ENCODE results near the gene OSBP. TPM values are rescaled to one million over a fixed set of nuclear protein-coding genes. Genes with fewer than 3 reads are reported as not detected.

The OSBP gene
- total and polyA plus RNA-seq, 4 donors, result 12.0 to 41.9 (median 30.2) TPM

DNA sequence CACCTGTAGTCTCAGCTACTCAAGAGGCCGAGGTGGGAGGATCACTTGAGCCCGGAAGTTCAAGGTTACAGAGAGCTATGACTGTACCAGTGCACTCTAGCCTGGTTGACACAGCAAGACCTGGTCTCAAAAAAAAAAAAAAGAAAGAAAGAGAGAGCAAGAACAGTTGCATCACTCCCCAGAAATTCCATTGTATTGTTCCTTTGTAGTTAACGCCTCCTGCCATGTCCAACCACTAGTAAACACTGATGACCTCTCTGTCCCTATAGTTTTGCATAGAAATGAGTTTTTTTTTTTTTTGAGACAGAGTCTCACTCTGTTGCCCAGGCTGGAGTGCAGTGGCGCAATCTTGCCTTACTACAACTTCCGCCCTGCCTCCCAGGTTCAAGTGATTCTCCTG lies 42.5 kb upstream of the OSBP start:
- Histone ChIP-seq H3K27me3 (ENCODE audit: control insufficient read depth in 3 of 3, insufficient read depth in 3 of 3, low read length in 2 of 3) (no peaks in the 10 kb centered on the region), H3K27ac (ENCODE audit: low read depth in 1 of 2, low read length in 1 of 2) (no peak overlapping the region), H3K9me3 (ENCODE audit: control insufficient read depth in 4 of 4, insufficient read depth in 3 of 4, low read length in 3 of 4) (no peaks in the 10 kb centered on the region), H3K4me1 (ENCODE audit: control insufficient read depth in 5 of 5, insufficient read depth in 5 of 5, low read length in 5 of 5) (no peaks in the 10 kb centered on the region), H3K4me3 (no peak overlapping the region), H3K9ac (ENCODE audit: insufficient read depth in 1 of 2, low read length in 2 of 2) (no peak overlapping the region), H3K36me3 (ENCODE audit: control insufficient read depth in 4 of 4, insufficient read depth in 4 of 4, low read length in 4 of 4) (peaks cover 29 to 52% (median 37%) of the 10 kb centered on the region in 4 donors)
- WGBS, 2 donors, result 99% methylated on average over 5 of the region's 5 CpGs
- TF ChIP-seq, protein P1, sequence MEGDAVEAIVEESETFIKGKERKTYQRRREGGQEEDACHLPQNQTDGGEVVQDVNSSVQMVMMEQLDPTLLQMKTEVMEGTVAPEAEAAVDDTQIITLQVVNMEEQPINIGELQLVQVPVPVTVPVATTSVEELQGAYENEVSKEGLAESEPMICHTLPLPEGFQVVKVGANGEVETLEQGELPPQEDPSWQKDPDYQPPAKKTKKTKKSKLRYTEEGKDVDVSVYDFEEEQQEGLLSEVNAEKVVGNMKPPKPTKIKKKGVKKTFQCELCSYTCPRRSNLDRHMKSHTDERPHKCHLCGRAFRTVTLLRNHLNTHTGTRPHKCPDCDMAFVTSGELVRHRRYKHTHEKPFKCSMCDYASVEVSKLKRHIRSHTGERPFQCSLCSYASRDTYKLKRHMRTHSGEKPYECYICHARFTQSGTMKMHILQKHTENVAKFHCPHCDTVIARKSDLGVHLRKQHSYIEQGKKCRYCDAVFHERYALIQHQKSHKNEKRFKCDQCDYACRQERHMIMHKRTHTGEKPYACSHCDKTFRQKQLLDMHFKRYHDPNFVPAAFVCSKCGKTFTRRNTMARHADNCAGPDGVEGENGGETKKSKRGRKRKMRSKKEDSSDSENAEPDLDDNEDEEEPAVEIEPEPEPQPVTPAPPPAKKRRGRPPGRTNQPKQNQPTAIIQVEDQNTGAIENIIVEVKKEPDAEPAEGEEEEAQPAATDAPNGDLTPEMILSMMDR (IDR thresholded peaks at IDR 0.05; ENCODE audit: control extremely low read depth, extremely low read depth), result no peak
- no peak for DNase-seq
- no peak for ATAC-seq (ENCODE audit: insufficient read depth, low FRiP score)

DNA sequence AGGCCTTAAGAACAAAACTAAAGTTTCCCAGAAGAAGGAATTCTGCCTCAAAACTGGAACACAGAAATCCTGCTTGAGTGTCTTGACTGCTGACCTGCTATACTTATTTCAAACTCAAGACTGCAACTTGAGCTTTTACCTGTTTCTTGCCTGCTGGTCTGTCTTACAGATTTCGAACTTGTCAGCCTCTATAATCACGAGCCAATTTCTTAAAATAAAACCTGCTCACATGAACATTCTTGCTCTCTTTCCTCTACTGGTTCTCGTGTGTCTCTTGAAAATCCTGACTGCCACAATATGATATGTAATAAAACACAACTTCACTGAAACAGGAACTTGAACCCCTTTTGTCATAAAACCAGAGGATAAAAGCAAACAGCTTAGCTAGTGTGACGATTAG lies 39.3 kb upstream of the OSBP start:
- Histone ChIP-seq H3K9me3 (ENCODE audit: control insufficient read depth in 4 of 4, insufficient read depth in 3 of 4, low read length in 3 of 4) (no peaks in the 10 kb centered on the region), H3K27ac (ENCODE audit: low read depth in 1 of 2, low read length in 1 of 2) (no peak overlapping the region), H3K4me1 (ENCODE audit: control insufficient read depth in 5 of 5, insufficient read depth in 5 of 5, low read length in 5 of 5) (no peaks in the 10 kb centered on the region), H3K9ac (ENCODE audit: insufficient read depth in 1 of 2, low read length in 2 of 2) (no peak overlapping the region), H3K36me3 (ENCODE audit: control insufficient read depth in 4 of 4, insufficient read depth in 4 of 4, low read length in 4 of 4) (peaks cover 33 to 66% (median 46%) of the 10 kb centered on the region in 4 donors), H3K27me3 (ENCODE audit: control insufficient read depth in 3 of 3, insufficient read depth in 3 of 3, low read length in 2 of 3) (no peaks in the 10 kb centered on the region), H3K4me3 (no peak overlapping the region)
- 93 to 95% methylated on average over 4 of the region's 4 CpGs for WGBS, 2 donors
- no peak for DNase-seq
- TF ChIP-seq, protein P1 (IDR thresholded peaks at IDR 0.05; ENCODE audit: control extremely low read depth, extremely low read depth), result no peak
- no peak for ATAC-seq (ENCODE audit: insufficient read depth, low FRiP score)

DNA sequence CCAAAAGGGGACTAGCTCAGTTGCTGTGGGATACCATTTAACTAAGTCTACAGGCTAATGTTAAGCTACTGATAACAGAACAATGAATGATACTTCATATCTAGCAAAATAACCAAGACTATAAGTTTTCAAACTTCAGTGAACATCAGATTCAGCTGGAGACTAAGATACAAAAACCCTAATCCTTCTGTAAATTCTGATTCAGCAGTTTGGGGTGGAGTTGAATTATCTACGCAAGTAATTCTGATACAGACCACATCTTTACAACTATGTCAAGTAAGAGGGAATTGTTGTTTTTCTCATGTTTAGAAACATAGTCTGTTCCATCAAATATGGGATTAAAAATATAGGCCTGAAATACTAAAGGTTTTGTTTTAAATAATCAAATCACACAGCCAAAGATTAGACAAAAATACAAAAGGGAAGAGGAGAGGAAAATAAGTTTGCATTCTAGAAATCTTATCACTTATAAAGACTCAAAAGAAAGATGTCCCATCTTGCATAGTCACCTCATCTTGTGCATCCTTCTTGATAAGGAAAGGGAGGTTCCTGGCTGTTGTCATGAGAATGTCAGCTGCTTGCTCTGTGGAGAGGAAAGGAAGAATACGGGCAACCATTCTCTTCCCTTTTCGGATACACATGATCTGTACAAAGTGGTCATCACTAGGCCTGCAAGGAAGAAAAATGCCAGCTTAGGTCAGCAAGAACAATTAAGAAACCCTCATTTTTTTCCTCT lies 31.8 kb upstream of the OSBP start:
- no peak overlapping the region for H3K27ac ChIP-seq (ENCODE audit: low read depth in 1 of 2, low read length in 1 of 2)
- H3K27me3 ChIP-seq (ENCODE audit: control insufficient read depth in 3 of 3, insufficient read depth in 3 of 3, low read length in 2 of 3), result no peaks in the 10 kb centered on the region
- H3K4me1 ChIP-seq (ENCODE audit: control insufficient read depth in 5 of 5, insufficient read depth in 5 of 5, low read length in 5 of 5), result no peaks in the 10 kb centered on the region
- no peak overlapping the region for H3K4me3 ChIP-seq
- no peaks in the 10 kb centered on the region for H3K9me3 ChIP-seq (ENCODE audit: control insufficient read depth in 4 of 4, insufficient read depth in 3 of 4, low read length in 3 of 4)
- TF ChIP-seq, protein P1 (IDR thresholded peaks at IDR 0.05; ENCODE audit: control extremely low read depth, extremely low read depth), result no peak
- H3K36me3 ChIP-seq (ENCODE audit: control insufficient read depth in 4 of 4, insufficient read depth in 4 of 4, low read length in 4 of 4), result peaks cover 31 to 61% (median 42%) of the 10 kb centered on the region in 4 donors
- no peak overlapping the region for H3K9ac ChIP-seq (ENCODE audit: insufficient read depth in 1 of 2, low read length in 2 of 2)
- WGBS, 2 donors, result 83 to 87% methylated on average over 3 of the region's 3 CpGs
- ATAC-seq (ENCODE audit: insufficient read depth, low FRiP score) (no peak), DNase-seq (no peak)
